GM12891 (cell line): ENCODE measurements around the gene TRAF3.

Experiments used
- POLR2A ChIP-seq: IDR thresholded peaks from 2 replicates; pipeline ENCODE4 v1.6.1; 2011; ENCODE audit warnings: low read depth, low read length, control low read depth
- POLR2AphosphoS5 ChIP-seq: IDR thresholded peaks from 2 replicates; pipeline ENCODE4 v1.6.1; 2011; ENCODE audit warnings: low read depth, low read length, control low read depth
- POU2F2 ChIP-seq: IDR thresholded peaks from 2 replicates; pipeline ENCODE4 v1.6.1; 2011; ENCODE audit warnings: low read depth, mild to moderate bottlenecking, control low read depth, low read length, moderate library complexity
- TAF1 ChIP-seq: IDR thresholded peaks from 2 replicates; pipeline ENCODE4 v1.6.1; 2011; ENCODE audit warnings: low read depth, low read length, control low read depth

- TF ChIP-seq POLR2A (no peak), TAF1 (no peak), POLR2AphosphoS5 (no peak), POU2F2 (no peak)
Measured at GRCh38 chr14:102736956-102737355, 40.3 kb upstream of the TRAF3 start.
